CD4-positive, alpha-beta T cell (primary cell): ENCODE data around the gene SNED1. TPM values are rescaled to one million over a fixed set of nuclear protein-coding genes. Genes with fewer than 3 reads are reported as not detected.

ENCODE experiments used
- ATAC-seq: fragments of 200-7000 bp; cut with Tn5 transposase; one replicate; pipeline ENCODE4 v1.10.0; 2022; ENCODE audit warnings: mild to moderate bottlenecking; ENCODE audit not compliant: poor library complexity
- CTCF ChIA-PET: fragments of 350-600 bp; sonication (Branson Sonifier 250); formaldehyde crosslinking; loops from one replicate; lab custom pipeline; 2021; ENCODE audit warnings: antibody characterized with exemption, inconsistent platforms; lab: Charles Lee
- POLR2A ChIA-PET: fragments of 350-600 bp; sonication (Branson Sonifier 250); formaldehyde crosslinking; loops from one replicate; lab custom pipeline; 2021; ENCODE audit warnings: antibody characterized with exemption, inconsistent platforms; lab: Charles Lee
- DNase-seq, 14 experiments: peaks; one replicate each; pipeline ENCODE4 v3.0.0-alpha.2; 2013 to 2020; ENCODE audit warnings: mixed read lengths in 2 of 14
- H3K27ac ChIP-seq, 2 donors: one replicate each; pipeline versions ENCODE4 v1.5.1 to v1.7.0; 2013; ENCODE audit warnings: low read length in 2 of 2, low read depth in 1 of 2, mild to moderate bottlenecking in 1 of 2
- H3K27me3 ChIP-seq, 2 experiments: 1 replicate in 1 of 2; 2 replicates in 1 of 2; pipeline versions ENCODE4 v1.6.1 to v1.7.0; 2013; ENCODE audit warnings: low read length in 2 of 2, control low read depth in 1 of 2, mild to moderate bottlenecking in 1 of 2, moderate library complexity in 1 of 2; ENCODE audit not compliant: insufficient read depth in 2 of 2, control insufficient read depth in 1 of 2
- H3K36me3 ChIP-seq: one replicate; pipeline ENCODE4 v1.6.1; 2013; ENCODE audit warnings: low read length, control low read depth; ENCODE audit not compliant: insufficient read depth
- H3K4me1 ChIP-seq: one replicate; pipeline ENCODE4 v1.6.1; 2013; ENCODE audit warnings: low read length, control low read depth; ENCODE audit not compliant: insufficient read depth
- H3K4me3 ChIP-seq: one replicate; pipeline ENCODE4 v1.5.1; 2013; ENCODE audit warnings: mild to moderate bottlenecking, low read length, moderate library complexity
- H3K9me3 ChIP-seq, 2 experiments: 1 replicate in 1 of 2; 2 replicates in 1 of 2; pipeline versions ENCODE4 v1.6.1 to v1.7.0; 2013; ENCODE audit warnings: low read length in 2 of 2, mild to moderate bottlenecking in 2 of 2, control low read depth in 1 of 2, moderate library complexity in 1 of 2; ENCODE audit not compliant: control insufficient read depth in 1 of 2, insufficient read depth in 1 of 2
- H3K27ac Mint-ChIP-seq: one replicate; pipeline ENCODE4 v1.8.0; 2020; ENCODE audit warnings: mixed read lengths
- H3K27me3 Mint-ChIP-seq: one replicate; pipeline ENCODE4 v1.8.0; 2021; ENCODE audit warnings: mixed read lengths
- H3K36me3 Mint-ChIP-seq: one replicate; pipeline ENCODE4 v1.8.0; 2021; ENCODE audit warnings: low read depth, mixed read lengths
- H3K4me1 Mint-ChIP-seq: one replicate; pipeline ENCODE4 v1.8.0; 2021; ENCODE audit warnings: low read depth, mixed read lengths
- H3K4me3 Mint-ChIP-seq: one replicate; pipeline ENCODE4 v1.8.0; 2020; ENCODE audit warnings: mild to moderate bottlenecking, mixed read lengths
- H3K9me3 Mint-ChIP-seq: one replicate; pipeline ENCODE4 v1.8.0; 2020; ENCODE audit warnings: mixed read lengths
- intact Hi-C, 2 experiments: fragments of 100-400 bp; cut with DNase I in 1 of 2; cut with micrococcal nuclease in 1 of 2; formaldehyde crosslinking; loops; one replicate each; pipeline versions ENCODE4 v1.15.1 to v1.9.0; 2023 to 2025; cut with DNase I, micrococcal nuclease
- total RNA-seq, 174 experiments: library from RNA in 2 of 174; stranded (reverse) in 2 of 174; gene quantifications; one replicate each; pipeline ENCODE4 v1.2.3 and lab custom pipeline; 2021 to 2026
- TF ChIP-seq, protein P1 (sequence below): fragments of 200-600 bp; IDR thresholded peaks from one replicate; pipeline ENCODE4 v1.8.0; 2022; ENCODE audit warnings: antibody characterized with exemption, mild to moderate bottlenecking

Gene SNED1
- total RNA-seq, 2 experiments from 2014 or later = 42.0 to 42.7 TPM

GRCh38 chr2:241070811-241071676 is 72.6 kb downstream of the SNED1 start:
- CTCF ChIA-PET = no interaction called here
- no peaks in the 10 kb centered on the region for H3K9me3 ChIP-seq

GRCh38 chr2:241071677-241072111 is 73.3 kb downstream of the SNED1 start:
- H3K4me1 ChIP-seq = no peaks in the 10 kb centered on the region
- H3K27ac ChIP-seq = no peak overlapping the region
- intact Hi-C loops = loop anchor here (10.0 kb wide), 2 partner anchors 57 to 157 kb away; no protein-coding TSS in a partner anchor
- POLR2A ChIA-PET = no interaction called here
- H3K9me3 ChIP-seq = no peaks in the 10 kb centered on the region
- Mint-ChIP-seq H3K4me3 (no peak overlapping the region), H3K36me3 (peaks cover 19% of the 10 kb centered on the region), H3K27ac (no peak overlapping the region), H3K27me3 (no peaks in the 10 kb centered on the region), H3K9me3 (no peaks in the 10 kb centered on the region), H3K4me1 (no peaks in the 10 kb centered on the region)
- H3K4me3 ChIP-seq = no peak overlapping the region
- CTCF ChIA-PET = no interaction called here
- H3K36me3 ChIP-seq = peaks cover 13% of the 10 kb centered on the region
- ATAC-seq (no peak), DNase-seq (peak in 1 of 14 experiments; percentile 14)
- no peaks in the 10 kb centered on the region for H3K27me3 ChIP-seq
- TF ChIP-seq, protein P1, sequence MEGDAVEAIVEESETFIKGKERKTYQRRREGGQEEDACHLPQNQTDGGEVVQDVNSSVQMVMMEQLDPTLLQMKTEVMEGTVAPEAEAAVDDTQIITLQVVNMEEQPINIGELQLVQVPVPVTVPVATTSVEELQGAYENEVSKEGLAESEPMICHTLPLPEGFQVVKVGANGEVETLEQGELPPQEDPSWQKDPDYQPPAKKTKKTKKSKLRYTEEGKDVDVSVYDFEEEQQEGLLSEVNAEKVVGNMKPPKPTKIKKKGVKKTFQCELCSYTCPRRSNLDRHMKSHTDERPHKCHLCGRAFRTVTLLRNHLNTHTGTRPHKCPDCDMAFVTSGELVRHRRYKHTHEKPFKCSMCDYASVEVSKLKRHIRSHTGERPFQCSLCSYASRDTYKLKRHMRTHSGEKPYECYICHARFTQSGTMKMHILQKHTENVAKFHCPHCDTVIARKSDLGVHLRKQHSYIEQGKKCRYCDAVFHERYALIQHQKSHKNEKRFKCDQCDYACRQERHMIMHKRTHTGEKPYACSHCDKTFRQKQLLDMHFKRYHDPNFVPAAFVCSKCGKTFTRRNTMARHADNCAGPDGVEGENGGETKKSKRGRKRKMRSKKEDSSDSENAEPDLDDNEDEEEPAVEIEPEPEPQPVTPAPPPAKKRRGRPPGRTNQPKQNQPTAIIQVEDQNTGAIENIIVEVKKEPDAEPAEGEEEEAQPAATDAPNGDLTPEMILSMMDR = no peak

More at GRCh38 chr2:241070811-241071676, 72.6 kb downstream of the SNED1 start:
- intact Hi-C loops = loop anchor here (10.0 kb wide), 2 partner anchors 56 to 156 kb away; no protein-coding TSS in a partner anchor
- Histone ChIP-seq H3K4me1 (no peaks in the 10 kb centered on the region), H3K27me3 (no peaks in the 10 kb centered on the region), H3K27ac (no peak overlapping the region), H3K4me3 (no peak overlapping the region), H3K36me3 (peaks cover 13% of the 10 kb centered on the region)
- Mint-ChIP-seq H3K36me3 (peaks cover 18% of the 10 kb centered on the region), H3K4me1 (no peaks in the 10 kb centered on the region), H3K27ac (no peak overlapping the region), H3K27me3 (no peaks in the 10 kb centered on the region), H3K9me3 (no peaks in the 10 kb centered on the region), H3K4me3 (no peak overlapping the region)
- TF ChIP-seq, protein P1 = no peak
- DNase-seq = peak in 1 of 14 experiments; percentile 17
- POLR2A ChIA-PET = no interaction called here
- ATAC-seq = no peak

- TF ChIP-seq, protein P1 = no peak
- Histone ChIP-seq H3K36me3 (peaks cover 13% of the 10 kb centered on the region), H3K27me3 (no peaks in the 10 kb centered on the region), H3K4me1 (no peaks in the 10 kb centered on the region), H3K9me3 (no peaks in the 10 kb centered on the region), H3K4me3 (no peak overlapping the region), H3K27ac (no peak overlapping the region)
- POLR2A ChIA-PET = no interaction called here
- CTCF ChIA-PET = no interaction called here
- H3K4me1 Mint-ChIP-seq = no peaks in the 10 kb centered on the region
- peaks cover 19% of the 10 kb centered on the region for H3K36me3 Mint-ChIP-seq
- intact Hi-C loops = loop anchor here (10.0 kb wide), 2 partner anchors 57 to 157 kb away; no protein-coding TSS in a partner anchor
- no peak for ATAC-seq
- H3K4me3 Mint-ChIP-seq = no peak overlapping the region
- no peaks in the 10 kb centered on the region for H3K9me3 Mint-ChIP-seq
- no peak for DNase-seq
- H3K27ac Mint-ChIP-seq = no peak overlapping the region
- H3K27me3 Mint-ChIP-seq = no peaks in the 10 kb centered on the region
Measured at GRCh38 chr2:241072151-241072550, 73.7 kb downstream of the SNED1 start.
